CD4-positive, alpha-beta T cell treated with Interleukin-4 for 1 hour (primary cell): ENCODE measurements around the gene NLGN1.

Source experiments
- DNase-seq, 2 donors: peaks; one replicate each; pipeline ENCODE4 v3.0.0-alpha.2; 2020 to 2022

NLGN1 gene

DNA sequence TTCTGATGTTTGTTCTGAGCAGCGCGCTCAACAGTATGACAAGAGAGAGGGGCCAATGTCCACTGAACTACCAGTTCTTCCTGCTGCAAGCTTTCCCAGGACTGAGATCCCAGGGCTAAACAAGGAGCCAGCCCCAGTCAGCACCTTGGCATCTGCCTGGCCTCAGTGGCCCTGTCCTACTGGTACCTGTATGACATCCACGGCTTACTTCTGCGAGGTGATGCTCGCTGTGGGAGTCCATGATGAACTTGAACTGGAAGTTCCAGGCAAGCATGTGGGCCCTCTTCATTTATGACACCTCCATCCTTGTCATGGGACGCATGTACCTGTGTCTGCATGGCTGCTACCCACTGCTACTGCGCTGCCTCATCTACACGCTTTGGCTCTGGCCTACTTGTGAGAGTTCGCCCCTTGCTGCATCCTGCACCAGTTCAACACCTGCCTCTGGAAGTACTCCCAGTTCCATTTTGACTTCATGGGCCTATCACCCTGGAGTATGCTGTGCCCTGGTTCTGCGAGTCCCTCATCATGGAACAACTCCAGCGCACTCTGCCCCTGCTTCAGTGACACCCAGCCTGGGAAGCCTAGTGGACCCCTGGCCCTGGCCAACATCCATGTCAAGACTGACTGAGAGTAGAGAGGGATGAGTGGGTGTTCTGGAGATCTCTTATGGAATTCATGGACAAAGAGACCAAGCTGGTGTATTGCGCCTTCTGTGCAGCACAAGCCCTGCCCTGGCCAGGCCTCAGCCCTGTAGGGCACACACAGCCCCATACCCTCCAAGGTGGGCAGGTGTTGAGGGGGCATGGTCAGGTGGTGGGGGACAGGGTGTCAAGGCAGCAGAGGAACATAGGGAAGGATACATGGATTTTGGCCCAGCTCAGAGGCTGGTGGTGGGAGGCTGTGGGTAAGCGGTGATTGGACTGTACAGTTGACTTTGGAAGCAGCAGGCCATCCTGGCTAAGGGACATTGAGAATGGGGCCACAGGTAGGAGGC, 246.8 kb downstream of the NLGN1 start:
- no peak for DNase-seq

DNA sequence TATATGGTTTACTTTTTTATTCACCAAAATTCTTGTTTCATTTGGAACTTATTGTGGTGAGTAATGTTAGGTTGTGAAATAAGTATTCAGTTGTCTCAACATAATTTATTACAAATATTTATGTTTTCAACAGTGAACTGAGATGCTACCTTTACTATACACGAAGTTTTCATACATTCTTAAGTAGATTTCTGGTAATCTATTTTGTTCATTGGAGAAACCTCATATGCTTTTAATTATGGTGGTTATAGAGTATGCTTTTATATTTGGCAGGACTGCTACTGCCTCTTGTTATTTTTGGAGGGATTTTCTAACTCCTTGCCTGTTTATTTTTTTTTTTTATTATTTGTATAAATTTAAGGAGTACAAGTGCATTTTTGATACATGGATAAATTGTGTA, 253.1 kb downstream of the NLGN1 start:
- DNase-seq, result no peak

DNA sequence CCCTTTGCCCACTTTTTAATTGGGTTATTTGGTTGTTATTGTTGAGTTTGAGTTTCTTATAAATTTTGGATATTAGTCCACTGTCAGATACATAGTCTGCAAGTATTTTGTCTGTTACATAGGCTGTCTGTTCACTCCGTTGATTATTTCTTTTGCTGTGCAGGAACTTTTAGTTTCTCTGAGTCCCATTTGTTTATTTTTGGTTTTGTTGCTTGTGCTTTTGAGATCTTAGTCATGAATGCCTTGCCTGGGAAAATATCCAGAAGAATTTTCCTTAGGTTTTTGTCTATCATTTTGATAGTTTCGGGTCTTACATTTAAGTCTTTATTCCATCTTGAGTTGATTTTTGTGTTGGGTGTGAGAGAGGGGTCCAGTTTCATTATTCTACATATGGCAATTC, 254.5 kb downstream of the NLGN1 start:
- DNase-seq, result no peak

DNA sequence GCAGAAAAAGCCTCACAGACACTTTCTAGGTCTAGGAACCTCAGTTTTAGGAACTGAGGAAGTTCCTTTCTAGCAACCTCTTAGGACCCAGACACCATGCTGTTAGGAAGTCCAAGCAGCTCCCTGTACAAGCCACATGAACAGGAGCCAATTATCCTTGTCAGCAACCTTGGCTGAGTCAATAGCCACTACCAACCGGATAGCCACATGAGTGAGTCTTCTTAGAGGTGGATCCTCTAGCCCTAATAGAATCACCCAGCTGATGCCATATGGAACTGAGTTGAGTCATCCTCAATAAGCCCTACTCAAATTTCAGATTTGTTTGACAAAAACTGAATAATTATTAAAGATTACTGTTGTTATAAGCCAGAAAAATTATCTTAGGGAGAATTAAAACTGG, 256.2 kb downstream of the NLGN1 start:
- DNase-seq, result no peak

DNA sequence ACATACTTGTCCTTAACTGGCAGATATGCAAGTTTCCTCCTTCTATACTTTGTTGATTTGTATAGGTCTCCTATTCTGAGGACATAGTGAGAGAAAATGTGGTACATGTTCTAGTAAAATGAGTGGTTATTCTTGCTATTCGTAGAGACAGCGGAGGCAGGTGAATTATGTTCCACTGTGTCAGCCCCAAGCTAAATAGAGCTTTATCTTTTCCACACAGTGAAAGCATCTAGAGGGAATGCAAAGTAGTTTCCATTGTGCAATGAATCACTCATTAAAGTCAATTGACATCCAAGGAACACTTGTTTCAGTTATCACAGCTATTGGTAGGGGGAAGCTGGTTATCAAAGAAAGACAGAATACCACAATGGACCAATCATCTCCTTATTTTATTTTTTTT, 262.4 kb downstream of the NLGN1 start:
- no peak for DNase-seq

DNA sequence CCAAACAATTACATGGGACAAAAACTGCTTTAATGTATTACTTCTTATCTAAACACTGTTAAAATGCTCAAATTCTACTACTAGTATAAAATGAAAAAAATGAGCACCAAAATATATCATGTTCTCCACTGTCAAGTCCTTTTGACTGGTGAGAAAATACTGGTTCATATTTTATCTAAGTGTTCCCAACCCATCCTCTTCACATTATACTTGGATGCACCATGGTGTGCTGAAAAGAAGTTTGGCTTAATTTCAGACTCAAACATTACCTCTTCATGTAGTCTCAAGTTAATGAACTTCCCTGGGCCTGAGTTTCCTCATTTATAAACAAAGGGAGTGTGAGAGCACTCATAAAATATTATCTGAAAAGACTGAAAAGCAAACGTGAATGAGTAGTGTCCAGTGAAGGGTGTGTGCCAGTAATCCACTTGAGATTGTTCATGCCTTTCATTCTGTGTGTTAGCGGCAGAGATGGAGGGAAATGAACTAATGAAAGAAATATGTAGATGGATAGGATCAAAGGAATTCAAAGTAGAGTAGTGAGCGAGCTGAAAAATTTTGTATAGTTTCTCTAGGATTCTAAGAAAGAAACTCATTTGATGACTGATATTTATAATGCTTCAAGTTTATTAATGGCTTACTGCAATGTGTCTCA, 263.2 kb downstream of the NLGN1 start:
- no peak for DNase-seq

DNA sequence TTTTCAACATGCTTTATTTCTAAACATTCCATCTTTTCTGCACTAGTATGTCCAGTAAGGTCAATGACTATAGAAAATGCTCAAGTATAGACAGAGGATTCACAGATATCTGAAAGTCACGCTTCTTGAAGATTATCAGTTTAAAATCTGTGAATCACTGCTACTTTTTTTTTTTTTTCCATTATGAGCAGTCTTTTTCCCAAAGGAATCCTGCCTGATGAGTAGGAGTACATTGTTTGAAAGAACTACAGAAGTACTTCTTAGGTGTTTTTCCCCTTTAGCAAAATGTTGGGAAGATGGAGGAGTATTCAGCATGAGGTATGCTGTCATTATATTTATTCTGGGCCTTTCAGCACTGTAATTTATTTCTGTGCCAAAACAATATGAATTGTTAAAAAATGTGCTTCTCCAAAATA, 266.2 kb downstream of the NLGN1 start:
- no peak for DNase-seq

DNA sequence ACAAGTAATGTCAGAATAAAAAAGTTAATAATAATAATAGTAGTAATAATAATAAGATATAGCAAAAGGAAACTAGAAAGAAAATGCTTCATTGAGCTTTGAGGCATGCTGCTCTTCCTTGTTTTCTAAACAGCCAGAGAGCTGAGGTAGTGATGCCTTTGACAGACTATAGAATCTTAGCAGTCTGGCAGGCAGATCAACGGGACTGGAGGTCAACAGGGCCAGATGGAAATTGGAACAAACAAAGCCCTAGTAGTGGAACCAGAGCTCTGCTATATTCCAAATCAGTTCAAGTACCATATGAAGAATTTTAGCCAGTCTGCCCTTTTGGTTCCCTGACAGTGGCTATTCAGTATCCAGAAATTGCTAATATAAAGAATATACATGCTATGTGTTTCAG, 278.6 kb downstream of the NLGN1 start:
- DNase-seq, result no peak

DNA sequence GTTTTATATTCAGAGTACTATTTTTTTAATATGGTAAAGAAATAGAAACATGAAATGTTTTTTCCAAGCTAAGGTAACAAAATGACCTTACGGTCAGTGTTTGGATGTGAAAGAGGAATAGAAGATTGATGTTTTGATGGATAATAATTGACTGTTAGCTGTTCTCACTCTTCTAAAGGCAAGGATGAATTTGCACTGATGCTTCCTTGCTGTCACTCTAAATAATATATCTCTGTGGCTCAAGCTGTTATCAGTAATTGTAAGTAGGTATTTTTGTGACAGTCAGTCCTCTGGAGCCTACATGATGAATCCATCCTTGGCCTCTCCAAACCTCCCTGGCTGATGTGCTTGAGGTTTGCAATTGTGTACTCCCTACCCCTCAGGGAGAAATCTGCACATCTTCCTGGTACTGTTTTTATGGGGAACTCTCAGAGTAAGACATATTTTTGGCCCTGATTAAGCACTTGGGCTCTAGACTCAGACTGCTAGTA, 283.7 kb downstream of the NLGN1 start:
- no peak for DNase-seq

DNA sequence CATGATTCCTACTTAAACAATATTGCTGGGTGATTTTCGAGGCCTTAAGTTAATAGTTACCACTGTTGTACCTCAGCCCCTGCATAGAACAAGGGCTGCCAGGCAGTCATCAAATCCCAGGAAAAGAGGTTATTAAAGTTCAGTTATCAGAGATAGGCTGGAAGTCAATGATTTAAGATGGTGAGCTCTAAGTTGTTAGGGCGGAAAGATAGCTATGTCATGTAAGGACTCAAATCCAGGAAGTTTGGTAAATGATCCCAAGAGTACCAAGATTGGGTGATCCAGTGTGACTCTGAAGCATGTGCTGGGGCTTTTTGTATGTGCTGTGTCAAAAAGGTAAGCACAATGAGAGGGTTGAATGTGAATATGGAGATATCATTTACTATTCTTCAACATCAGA, 287.9 kb downstream of the NLGN1 start:
- no peak for DNase-seq

DNA sequence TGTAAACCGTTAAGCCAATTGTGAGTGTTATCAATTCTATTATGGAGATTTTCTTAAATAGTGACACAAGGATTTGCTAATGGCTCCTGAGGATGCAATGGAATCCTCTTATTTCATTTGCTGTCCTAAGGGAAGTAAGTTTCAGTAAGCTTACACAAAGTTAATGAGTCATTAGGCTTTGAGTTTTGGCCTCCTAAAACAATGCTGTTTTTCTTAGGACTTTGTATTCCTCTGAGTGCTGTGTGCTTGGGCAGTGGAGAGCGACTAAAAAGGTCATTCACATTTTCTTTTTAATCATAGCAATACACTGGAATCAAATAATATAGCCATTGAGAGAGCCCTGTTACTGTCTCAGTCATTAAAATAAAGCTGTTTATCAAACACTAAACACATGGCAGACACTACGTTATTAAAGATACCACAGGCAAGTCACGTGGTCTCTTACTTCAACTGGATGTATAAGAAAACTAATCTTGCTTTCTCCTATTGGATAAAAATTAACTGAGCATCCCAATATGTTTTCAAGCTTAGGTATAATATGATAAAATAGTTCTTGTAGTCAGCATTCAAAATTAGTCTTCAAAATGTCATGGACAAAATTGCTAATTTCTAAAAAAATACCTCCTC, 290.8 kb downstream of the NLGN1 start:
- no peak for DNase-seq

DNA sequence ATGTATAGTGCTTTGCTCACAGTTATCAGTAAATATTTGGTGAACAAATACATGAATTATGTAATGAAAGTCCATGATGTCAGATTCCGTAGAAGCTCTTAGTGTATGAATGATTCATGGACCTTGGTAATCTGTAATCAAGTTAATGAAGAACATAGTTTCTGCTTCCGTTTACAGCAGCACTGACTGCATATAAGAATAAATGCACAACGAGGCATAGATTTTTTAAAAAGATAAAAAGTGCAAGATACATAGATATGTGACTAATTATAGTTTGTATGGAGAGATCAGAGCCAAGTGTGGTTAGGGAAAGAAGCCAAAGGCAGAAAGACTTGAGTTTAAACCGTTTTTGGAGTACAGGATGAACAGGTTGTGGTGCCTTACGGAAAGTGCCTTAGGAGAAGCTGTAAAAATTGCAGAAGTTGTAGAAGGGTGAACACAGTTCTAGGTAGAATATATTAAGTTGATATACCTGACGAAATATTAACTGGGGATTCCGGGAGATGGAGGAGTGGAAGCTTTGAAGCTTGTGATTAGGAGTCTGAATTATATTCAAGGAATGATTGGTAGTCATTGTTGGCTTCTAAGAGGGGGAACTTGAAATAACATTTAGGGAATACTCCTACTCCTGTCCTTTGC, 293.1 kb downstream of the NLGN1 start:
- no peak for DNase-seq

DNA sequence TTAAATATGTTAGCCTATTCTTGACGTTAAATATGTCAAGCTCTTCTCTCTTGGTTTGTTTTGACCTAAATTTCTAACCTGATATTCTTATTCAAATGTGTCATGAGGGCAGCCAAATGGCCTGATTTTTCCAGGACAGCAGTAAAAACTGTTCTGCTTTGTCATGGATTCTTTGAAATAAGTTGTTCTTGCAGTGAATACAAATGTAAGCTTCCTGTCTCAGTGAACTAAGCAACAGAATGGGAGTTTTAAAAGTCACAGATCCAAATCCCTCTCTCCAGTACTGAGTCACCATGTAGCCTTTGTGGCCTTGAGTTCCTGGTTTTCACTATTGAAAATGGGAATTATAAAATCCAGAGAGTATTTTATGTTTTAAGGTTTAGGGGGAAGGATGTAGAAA, 301.8 kb downstream of the NLGN1 start:
- no peak for DNase-seq

DNA sequence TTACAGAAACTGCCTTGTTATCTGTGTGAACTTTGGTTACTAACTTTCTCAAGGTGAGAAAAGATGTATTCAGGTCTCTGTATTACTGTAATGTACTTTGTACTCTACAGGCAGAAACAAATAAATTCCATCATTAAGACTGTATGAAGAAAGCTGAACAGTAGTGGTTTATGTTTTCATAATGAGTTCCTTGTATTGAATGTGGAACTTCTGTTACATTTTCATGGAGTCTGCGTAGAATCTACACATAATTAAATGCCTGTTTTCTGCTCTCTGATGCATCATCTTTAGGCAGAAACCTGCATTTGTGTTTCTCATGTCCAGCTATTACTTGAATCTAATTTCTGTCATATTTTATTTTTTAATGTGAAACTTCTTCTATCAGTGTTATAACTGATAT, 302.8 kb downstream of the NLGN1 start:
- no peak for DNase-seq

DNA sequence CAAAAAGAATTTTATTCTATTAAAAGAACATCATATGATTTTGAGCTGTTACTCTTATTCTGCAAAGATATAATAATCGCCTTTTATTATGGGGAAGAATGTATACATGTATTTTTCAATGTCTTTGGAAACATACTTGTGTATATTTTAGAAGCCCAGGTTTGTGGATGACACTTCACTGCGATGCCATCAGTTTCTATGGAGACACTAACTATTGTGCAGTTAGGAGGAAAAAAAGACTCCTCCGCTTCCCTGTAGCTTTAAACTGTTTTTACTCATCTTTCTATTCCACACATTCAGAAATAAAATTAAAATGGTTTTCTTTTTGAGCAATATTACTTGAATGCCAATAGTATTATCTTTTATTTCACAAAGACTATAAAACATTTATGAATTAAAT, 305.0 kb downstream of the NLGN1 start:
- DNase-seq, result no peak

DNA sequence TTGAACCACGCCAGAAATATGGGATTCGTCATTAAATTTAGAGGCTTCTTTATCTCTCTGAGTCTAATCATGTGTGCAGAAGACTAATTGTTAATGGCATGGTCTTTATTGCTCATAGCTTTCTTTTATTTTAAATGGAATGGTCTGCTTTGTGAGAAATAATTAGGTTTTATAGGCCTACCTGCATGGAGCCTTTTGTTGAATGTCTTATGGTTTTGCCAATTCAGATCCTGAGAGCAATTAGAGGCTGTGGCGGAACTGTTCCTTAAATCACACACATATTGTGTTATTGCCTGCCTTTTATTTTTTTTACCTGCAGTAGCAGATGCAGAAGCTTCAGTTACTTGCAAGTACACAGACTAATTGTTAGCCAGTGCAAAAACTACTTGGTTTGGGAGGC, 306.2 kb downstream of the NLGN1 start:
- DNase-seq, result no peak

DNA sequence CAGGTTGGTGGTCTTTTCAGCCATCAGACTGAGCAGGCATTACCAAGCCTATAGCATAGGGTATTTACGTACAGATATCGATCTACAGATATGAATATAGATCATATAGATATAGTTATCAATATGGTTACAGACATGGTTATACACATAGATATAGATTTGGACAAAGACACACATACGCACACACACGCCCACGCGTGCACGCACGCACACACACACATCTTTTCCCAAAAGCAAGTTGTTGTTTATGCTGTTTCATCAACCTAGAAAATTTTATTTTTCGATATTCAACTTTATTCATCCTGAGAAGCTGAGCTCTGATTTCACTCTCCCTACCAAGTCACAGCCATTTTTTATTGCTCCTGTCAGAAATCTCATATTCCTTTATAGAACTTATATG, 309.1 kb downstream of the NLGN1 start:
- no peak for DNase-seq

DNA sequence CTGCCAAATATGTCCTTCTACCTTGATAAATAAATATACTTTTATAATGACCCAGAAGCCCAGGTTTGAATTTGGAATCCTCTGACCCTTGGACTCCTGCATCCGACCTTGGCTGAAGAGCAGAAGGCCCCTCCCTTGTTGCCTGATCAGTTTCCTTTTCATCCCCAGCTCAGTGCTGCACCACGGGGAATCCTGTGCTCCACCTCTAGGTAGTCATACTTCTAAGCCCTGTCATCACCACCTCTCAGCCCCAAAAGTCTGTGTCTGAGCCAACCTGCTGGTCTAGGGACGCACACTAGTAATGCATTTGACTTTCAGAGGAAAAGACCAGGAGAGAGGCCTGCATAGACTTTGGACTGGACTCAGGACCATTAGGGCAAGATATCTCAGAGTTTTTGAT, 310.6 kb downstream of the NLGN1 start:
- DNase-seq, result no peak

DNA sequence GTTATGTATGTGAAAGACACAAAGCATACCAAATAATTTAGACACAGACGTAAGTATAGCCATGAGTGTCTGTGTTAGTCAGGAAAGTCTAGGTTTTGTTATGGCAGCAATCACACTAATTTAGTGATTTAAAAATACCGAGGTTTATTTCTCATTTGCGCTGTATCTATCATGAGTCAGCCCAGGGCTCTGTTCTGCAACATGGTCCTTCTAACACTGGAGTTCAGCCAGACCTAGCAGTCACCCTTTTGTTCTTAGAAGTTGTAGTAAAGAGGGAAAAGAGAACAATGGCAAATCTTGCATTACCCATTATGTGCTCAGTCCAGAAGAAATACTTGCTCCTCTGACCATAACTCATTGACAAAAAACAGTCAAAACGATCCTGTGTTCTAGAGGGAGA, 311.5 kb downstream of the NLGN1 start:
- DNase-seq, result no peak

DNA sequence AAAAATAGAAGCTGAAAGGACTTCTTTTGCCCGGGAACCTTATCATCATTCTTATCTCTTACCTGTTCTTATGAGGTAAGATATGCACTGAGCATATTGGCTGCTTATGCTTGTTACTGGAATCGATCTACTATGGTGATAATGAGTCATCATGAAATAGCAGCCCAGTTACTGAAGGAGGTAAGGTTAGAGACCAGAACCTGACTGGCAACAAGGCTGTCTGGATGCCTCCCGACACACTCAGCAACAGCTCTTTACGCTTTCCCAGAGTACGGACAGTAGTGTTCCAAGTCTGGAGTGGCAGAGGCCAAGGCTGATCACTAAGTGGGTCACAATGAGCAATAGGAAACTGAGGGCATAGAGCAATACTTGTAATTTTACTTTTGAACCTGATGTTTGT, 314.1 kb downstream of the NLGN1 start:
- DNase-seq, result no peak

DNA sequence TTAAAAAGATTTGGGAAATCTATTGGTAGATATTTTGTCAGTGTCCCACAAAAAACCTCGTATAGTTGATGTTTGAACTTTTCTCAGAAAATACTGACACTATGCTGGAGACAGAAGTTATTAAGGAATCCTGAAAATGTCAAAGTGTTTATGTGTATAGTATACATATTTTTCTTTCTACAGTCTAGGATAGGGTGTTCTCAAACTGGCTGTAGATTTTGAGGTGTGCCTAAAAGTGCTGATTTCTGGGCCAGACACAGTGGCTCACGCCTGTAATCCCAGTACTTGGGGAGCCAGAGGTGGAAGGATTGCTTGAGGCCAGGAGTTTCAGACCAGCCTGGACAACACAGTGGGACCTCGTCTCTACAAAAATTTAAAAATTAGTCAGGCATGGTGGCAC, 322.0 kb downstream of the NLGN1 start:
- DNase-seq, result no peak

DNA sequence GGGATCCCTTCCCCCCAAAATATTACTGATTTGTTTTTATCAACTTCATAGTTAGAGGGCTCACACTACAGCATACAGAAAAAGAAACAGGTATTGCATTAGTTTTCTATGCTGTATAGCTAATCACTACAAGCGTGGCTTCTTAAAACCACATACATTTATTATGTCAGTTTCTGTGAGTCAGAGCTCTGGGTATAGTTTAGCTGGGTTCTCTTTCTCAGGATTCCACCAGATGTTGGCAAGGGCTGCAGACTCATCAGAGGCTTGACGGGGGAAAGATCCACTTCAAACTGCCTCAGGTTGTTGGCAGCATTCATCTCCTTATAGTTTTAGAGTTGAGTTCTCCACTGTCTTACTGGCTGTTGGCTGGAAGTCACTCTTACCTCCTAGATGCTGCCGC, 328.0 kb downstream of the NLGN1 start:
- DNase-seq, result no peak

DNA sequence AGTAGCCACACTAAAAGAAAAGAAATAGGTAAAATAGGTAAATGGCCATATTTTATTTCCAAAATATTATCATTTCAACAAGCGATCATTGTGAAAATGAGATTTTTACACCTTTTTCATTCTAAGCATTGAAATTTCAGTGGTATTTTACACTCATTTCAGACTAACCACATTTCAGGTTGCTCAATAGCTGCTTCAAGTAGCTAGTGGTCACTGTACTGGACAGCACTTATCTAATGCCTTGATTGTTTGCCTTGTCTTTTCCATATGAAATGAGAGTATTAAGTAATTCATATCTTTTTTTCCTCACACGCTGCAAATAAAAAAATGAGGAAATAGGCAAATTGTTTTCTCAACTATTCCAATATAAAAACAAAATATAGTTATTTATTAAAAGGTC, 332.8 kb downstream of the NLGN1 start:
- no peak for DNase-seq
